Measurements from ENCODE around the gene CD63.

CD63 gene

DNA sequence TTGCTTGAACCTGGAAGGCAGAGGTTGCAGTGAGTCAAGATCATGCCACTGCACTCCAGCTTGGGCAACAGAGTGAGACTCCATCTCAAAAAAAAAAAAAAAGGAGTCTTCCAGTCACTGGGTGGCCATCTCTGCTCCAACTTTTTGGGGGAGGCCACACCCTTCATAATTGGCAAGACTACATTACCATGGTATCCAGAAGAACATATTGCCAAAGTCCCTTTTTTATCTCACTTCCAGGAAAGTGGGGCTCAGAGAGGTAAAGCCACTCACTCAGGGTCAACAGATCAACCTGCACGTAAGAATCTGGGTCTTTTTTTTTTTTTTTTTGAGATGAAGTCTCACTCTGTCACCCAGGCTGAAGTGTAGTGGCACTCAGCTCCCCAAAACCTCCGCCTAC, 5.0 kb upstream of the CD63 start:
- DNase-seq (ENCODE audit: low read depth), result no peak
- no peak overlapping the region for H3K4me3 ChIP-seq (replicated peaks; ENCODE audit: low read depth, low read length)
- TF ChIP-seq, protein P1, sequence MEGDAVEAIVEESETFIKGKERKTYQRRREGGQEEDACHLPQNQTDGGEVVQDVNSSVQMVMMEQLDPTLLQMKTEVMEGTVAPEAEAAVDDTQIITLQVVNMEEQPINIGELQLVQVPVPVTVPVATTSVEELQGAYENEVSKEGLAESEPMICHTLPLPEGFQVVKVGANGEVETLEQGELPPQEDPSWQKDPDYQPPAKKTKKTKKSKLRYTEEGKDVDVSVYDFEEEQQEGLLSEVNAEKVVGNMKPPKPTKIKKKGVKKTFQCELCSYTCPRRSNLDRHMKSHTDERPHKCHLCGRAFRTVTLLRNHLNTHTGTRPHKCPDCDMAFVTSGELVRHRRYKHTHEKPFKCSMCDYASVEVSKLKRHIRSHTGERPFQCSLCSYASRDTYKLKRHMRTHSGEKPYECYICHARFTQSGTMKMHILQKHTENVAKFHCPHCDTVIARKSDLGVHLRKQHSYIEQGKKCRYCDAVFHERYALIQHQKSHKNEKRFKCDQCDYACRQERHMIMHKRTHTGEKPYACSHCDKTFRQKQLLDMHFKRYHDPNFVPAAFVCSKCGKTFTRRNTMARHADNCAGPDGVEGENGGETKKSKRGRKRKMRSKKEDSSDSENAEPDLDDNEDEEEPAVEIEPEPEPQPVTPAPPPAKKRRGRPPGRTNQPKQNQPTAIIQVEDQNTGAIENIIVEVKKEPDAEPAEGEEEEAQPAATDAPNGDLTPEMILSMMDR (IDR thresholded peaks at IDR 0.05; ENCODE audit: low read length, missing control alignments), result no peak

DNA sequence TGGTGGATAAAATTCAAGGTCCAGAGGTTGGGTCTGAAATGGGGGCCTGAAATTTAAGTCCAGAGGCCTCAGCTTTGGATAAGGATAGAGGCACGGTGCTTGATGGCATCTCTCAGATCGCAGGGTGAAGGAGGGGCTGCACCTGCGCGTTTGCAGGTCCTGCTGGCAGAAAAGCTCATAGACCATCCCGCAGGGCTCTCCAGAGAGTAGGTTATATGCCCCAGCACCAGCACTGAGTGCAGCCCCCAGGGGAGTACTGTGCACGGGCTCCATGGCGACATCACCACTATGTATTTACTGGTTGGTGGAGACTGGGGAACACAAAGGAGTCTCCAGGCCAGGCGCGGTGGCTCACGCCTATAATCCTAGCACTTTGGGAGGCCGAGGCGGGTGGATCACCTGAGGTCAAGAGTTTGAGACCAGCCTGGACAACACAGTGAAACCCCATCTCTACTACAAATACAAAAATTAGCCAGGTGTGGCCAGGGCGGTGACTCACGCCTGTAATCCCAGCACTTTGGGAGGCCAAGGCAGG, 4.3 kb upstream of the CD63 start:
- TF ChIP-seq, protein P1 (IDR thresholded peaks at IDR 0.05; ENCODE audit: low read length, missing control alignments), result no peak
- no peak for DNase-seq (ENCODE audit: low read depth)
- no peak overlapping the region for H3K4me3 ChIP-seq (replicated peaks; ENCODE audit: low read depth, low read length)

DNA sequence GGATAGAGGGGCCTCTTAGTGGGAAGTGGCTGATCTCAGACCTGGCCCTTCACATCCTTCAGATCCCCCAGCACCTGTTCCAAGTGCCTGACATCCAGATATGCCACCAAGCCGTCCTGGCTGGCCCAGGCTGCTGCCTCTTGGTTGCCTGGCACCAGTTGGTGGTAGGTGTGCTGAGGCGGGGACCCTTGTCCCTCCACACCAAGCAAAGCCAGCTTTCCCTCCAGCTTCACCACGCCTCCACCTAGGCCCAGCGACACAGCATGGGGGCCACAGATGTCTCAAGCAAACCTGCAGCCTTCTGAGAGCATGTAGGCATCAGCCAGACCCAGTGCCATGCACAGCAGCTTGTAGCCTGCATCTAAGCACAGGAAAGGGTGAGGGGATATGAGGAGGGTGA, 3.5 kb upstream of the CD63 start:
- TF ChIP-seq, protein P1 (IDR thresholded peaks at IDR 0.05; ENCODE audit: low read length, missing control alignments), result no peak
- H3K4me3 ChIP-seq (replicated peaks; ENCODE audit: low read depth, low read length), result no peak overlapping the region
- DNase-seq (ENCODE audit: low read depth), result no peak

DNA sequence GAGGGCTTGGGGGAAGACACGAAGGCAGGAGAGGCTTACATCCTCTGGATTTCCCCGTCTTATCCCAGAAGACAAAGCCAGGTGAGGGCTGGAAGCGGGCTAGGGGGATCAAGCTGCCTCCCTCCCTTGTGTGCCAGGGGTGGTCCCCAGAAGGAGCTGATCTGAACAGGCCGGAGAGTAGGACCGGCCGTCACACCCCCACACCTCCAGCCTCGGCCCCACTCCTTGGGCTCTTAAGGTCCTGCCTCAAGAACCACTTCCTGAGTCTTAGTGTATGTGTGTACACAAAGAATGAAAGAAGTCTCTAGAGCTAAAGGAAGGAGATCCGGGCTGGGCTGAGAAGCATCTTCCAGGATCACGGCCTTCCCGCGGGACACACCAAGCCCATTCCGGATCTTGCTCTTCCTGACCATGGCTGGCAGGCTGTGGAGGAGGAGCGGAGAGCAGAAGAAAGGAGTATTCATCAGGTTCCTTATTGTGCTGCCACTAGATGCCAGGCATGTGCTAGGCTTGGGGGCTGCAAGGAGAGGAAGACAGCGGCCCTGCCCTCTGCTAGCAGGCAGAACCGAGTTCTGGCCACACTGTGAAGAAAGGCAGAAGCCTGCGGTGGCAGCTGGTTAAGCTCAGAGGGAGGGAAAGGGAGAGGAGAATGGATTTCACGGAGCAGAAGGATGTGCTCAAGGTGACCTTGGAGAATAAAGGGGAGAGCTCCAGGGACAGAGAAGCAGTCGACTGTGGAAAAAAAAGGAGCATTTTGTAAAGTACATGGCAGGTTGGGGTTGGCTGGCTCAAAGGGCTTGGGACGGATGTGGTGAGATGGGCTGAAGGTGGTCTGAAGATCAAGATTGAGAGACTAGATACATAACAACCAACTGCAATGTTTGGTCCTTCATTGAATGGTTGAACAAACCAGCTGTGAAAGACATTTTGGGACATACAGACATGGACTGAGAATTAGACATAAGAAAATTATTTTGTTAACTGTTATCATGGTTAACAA, 1.3 kb upstream of the CD63 start:
- TF ChIP-seq, protein P1 (IDR thresholded peaks at IDR 0.05; ENCODE audit: low read length, missing control alignments), result no peak
- H3K4me3 ChIP-seq (replicated peaks; ENCODE audit: low read depth, low read length), result peak overlapping the region; percentile 93
- peak; percentile 65 for DNase-seq (ENCODE audit: low read depth)

- TF ChIP-seq, protein P1 (IDR thresholded peaks at IDR 0.05; ENCODE audit: low read length, missing control alignments), result no peak
- peak; percentile 69 for DNase-seq (ENCODE audit: low read depth)
- peak overlapping the region; percentile 93 for H3K4me3 ChIP-seq (replicated peaks; ENCODE audit: low read depth, low read length)
Observed at GRCh38 chr12:55728186-55728938, 447 bp downstream of the CD63 start.

DNA sequence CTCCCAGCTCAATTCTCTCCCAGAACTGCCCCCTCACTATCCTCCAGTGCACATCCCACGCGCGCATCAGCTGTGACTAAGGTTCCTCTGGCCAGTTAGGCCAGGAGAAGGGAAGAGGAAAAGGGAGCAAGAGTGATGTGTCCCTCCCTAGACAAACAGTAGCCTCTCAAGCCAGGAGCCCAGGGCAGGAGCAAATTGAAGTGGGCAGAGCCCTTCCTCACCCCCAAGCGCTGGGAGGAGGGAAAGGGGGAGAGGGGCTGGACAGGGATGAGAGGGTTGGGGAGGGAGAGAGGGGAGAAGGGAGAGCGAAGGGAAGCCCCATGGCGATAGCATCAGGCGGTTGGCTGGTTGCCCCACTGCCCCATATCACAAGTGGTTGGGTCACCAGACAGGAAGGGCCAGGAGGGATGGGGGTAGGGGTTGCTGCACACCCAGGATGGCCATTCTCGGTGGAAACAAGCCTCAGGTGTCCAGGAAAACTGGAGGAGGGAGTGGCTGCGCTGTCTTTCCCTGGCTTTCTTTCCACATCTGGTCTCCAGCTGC, 1.1 kb downstream of the CD63 start:
- peak overlapping the region; percentile 93 for H3K4me3 ChIP-seq (replicated peaks; ENCODE audit: low read depth, low read length)
- DNase-seq (ENCODE audit: low read depth), result peak; percentile 69
- TF ChIP-seq, protein P1 (IDR thresholded peaks at IDR 0.05; ENCODE audit: low read length, missing control alignments), result no peak
